Epithelial cell of esophagus (primary cell): ENCODE measurements around the gene PLEKHG4B.
"Not testable (repeated sequence)": the region's sequence is repeated elsewhere in the genome, so short reads cannot be mapped to it uniquely, and the experiment has no call there.

ENCODE experiments used
- DNase-seq: peaks from one replicate; pipeline ENCODE4 v3.0.0; 2010; ENCODE audit warnings: low read depth
- H3K4me3 ChIP-seq: 2 replicates; pipeline ENCODE4 v1.5.1; 2011; ENCODE audit warnings: mild to moderate bottlenecking, low read length, control low read depth
- CTCF ChIP-seq: IDR thresholded peaks from 2 replicates; pipeline ENCODE4 v1.5.1; 2011; ENCODE audit warnings: low read depth, mild to moderate bottlenecking, low read length, control low read depth, inconsistent platforms; ENCODE audit not compliant: insufficient read depth; ENCODE audit errors: missing control alignments

PLEKHG4B gene

GRCh38 chr5:93221-93980 lies 1.4 kb downstream of the PLEKHG4B start:
- no peak for TF ChIP-seq CTCF
- DNase-seq = no peak
- H3K4me3 ChIP-seq = no peak overlapping the region

- no peak overlapping the region for H3K4me3 ChIP-seq
- no peak for TF ChIP-seq CTCF
- no peak for DNase-seq
Measured at GRCh38 chr5:94113-94892, 2.3 kb downstream of the PLEKHG4B start.

GRCh38 chr5:95241-95980 lies 3.4 kb downstream of the PLEKHG4B start:
- H3K4me3 ChIP-seq = no peak overlapping the region
- TF ChIP-seq CTCF = no peak

GRCh38 chr5:96976-97660 lies 5.2 kb downstream of the PLEKHG4B start:
- no peak overlapping the region for H3K4me3 ChIP-seq
- DNase-seq = no peak
- TF ChIP-seq CTCF = no peak

More at GRCh38 chr5:95241-95980, 3.4 kb downstream of the PLEKHG4B start:
- no peak for DNase-seq

GRCh38 chr5:99815-100214 lies 7.8 kb downstream of the PLEKHG4B start:
- DNase-seq = no peak
- no peak for TF ChIP-seq CTCF
- H3K4me3 ChIP-seq = no peak overlapping the region

- no peak for DNase-seq
- no peak for TF ChIP-seq CTCF
- no peak overlapping the region for H3K4me3 ChIP-seq
Measured at GRCh38 chr5:102411-103043, 10.6 kb downstream of the PLEKHG4B start.

GRCh38 chr5:104106-104505 lies 12.1 kb downstream of the PLEKHG4B start:
- H3K4me3 ChIP-seq, DNase-seq: not testable (repeated sequence)
